ENCODE measurements around the gene SYT14.

DNA sequence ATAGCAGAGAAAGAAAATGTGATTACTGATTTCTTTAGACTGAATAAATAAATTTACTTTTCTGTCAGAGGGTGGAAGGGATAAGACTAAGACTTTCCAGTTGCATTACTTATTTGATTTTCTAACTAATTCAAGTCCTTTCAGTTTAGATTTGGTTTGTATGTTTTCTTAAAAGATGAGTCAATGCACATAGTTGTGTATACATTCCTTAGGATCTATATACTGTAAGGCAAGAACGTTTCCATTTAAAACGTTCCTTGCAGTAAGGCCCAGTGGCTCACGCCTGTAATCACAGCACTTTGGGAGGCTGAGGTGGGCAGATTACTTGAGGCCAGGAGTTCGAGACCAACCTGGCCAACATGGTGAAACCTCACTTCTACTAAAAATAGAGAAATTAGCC is 280.0 kb downstream of the SYT14 start:
- no peak for TF ChIP-seq YY1 (IDR thresholded peaks at IDR 0.05; ENCODE audit: insufficient read depth, insufficient read length)
- no peak for TF ChIP-seq ZNF274 (IDR thresholded peaks at IDR 0.05; ENCODE audit: low read depth, low read length)
- TF ChIP-seq SUZ12 (IDR thresholded peaks at IDR 0.05; ENCODE audit: extremely low read depth, insufficient read depth, insufficient read length) = no peak

All from NT2/D1 (cell line).